ENCODE data around the gene MYO1C. TPM values are rescaled to one million over a fixed set of nuclear protein-coding genes. Genes with fewer than 3 reads are reported as not detected.
A peak's percentile ranks its signal among the peaks of the same experiment; 100 is the strongest.

The MYO1C gene
- total RNA-seq, 2 donors from 2014 or later, result 94.4 to 120 TPM

- no peaks in the 10 kb centered on the region for H3K36me3 ChIP-seq
- no peaks in the 10 kb centered on the region for H3K9me3 ChIP-seq
- H3K27ac ChIP-seq, result no peak overlapping the region
- intact Hi-C loops (cut with DNase I), result loop anchor here (5.0 to 10.0 kb wide), 3 partner anchors 65 to 252 kb away; partner anchors contain the start of gene CRK
- DNase-seq (ENCODE audit: low spot score), result no peak
- no peaks in the 10 kb centered on the region for H3K4me1 ChIP-seq (replicated peaks)
- 86% methylated on average over 7 of the region's 7 CpGs for WGBS
- no peaks in the 10 kb centered on the region for H3K27me3 ChIP-seq (replicated peaks; ENCODE audit: insufficient read depth)
- no peak overlapping the region for H3K4me3 ChIP-seq
- TF ChIP-seq POLR2AphosphoS5 (IDR thresholded peaks at IDR 0.05) (no peak), POLR2A (IDR thresholded peaks at IDR 0.05) (no peak), CTCF (IDR thresholded peaks at IDR 0.05) (no peak)
These were observed 27.2 kb upstream of the MYO1C start for GRCh38 chr17:1519678-1520077.

DNA sequence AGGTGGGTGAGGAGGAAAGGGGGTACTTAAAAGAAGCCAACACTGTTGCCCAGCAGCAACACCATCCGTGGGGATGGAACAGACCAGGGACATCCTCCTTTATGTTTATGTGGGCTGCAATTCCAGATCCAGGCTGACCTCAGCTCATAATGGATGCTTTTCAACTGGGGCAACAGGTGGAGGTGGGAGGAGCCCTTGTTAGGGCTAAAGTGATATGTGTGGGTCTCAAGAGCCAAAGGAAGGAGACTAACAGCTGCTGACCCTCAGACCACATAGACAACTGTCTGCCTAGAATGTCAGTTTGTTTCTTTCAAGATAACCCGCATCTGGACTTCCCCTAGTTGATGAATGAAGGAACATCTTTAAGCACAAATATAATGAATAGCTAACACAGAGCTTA lies 25.9 kb upstream of the MYO1C start:
- no peak for DNase-seq (ENCODE audit: low spot score)
- Histone ChIP-seq H3K4me3 (no peak overlapping the region), H3K9me3 (no peaks in the 10 kb centered on the region), H3K36me3 (no peaks in the 10 kb centered on the region), H3K27ac (no peak overlapping the region), H3K4me1 (replicated peaks) (no peaks in the 10 kb centered on the region), H3K27me3 (replicated peaks; ENCODE audit: insufficient read depth) (no peaks in the 10 kb centered on the region)
- WGBS, result 84% methylated on average over 2 of the region's 2 CpGs
- no peak for TF ChIP-seq CTCF (IDR thresholded peaks at IDR 0.05)
- TF ChIP-seq POLR2A (IDR thresholded peaks at IDR 0.05), result no peak
- no peak for TF ChIP-seq POLR2AphosphoS5 (IDR thresholded peaks at IDR 0.05)
- intact Hi-C loops (cut with DNase I), result loop anchor here (5.0 to 10.0 kb wide), 3 partner anchors 64 to 251 kb away; partner anchors contain the start of gene CRK

- under 1% methylated on average over 52 of the region's 91 CpGs for WGBS
- Histone ChIP-seq H3K4me3 (peak within 1 kb of the TSS; percentile 76 to 90), H3K27me3 (replicated peaks; ENCODE audit: insufficient read depth) (no peaks in the 10 kb centered on the region), H3K36me3 (no peaks in the 10 kb centered on the region), H3K27ac (peak within 1 kb of the TSS; percentile 86 to 90), H3K4me1 (replicated peaks) (peaks cover 4% of the 10 kb centered on the region), H3K9me3 (no peaks in the 10 kb centered on the region)
- DNase-seq (ENCODE audit: low spot score), result peak; percentile 98
- intact Hi-C loops (cut with DNase I), result loop anchor here (5.0 to 10.0 kb wide), 3 partner anchors 62 to 249 kb away; partner anchors contain the start of gene CRK
- peak in 2 of 4 experiments; percentile 36 to 39 for TF ChIP-seq CTCF (IDR thresholded peaks at IDR 0.05)
- peak; percentile 95 for TF ChIP-seq POLR2AphosphoS5 (IDR thresholded peaks at IDR 0.05)
- TF ChIP-seq POLR2A (IDR thresholded peaks at IDR 0.05), result peak; percentile 58
These were observed 24.1 kb upstream of the MYO1C start, which contains the start of gene INPP5K for GRCh38 chr17:1516388-1517161. INPP5K (minus strand) TSS chr17:1516612; CDS start chr17:1516499, 113 bp downstream.

GRCh38 chr17:1515640-1516387 lies 23.3 kb upstream of the MYO1C start:
- no peaks in the 10 kb centered on the region for H3K27me3 ChIP-seq (replicated peaks; ENCODE audit: insufficient read depth)
- WGBS, result under 1% methylated on average over 31 of the region's 31 CpGs
- no peaks in the 10 kb centered on the region for H3K9me3 ChIP-seq
- peak overlapping the region; percentile 86 to 90 for H3K27ac ChIP-seq
- no peaks in the 10 kb centered on the region for H3K36me3 ChIP-seq
- peak; percentile 84 for TF ChIP-seq POLR2AphosphoS5 (IDR thresholded peaks at IDR 0.05)
- peak; percentile 27 to 83 (median 74) for TF ChIP-seq CTCF (IDR thresholded peaks at IDR 0.05)
- TF ChIP-seq POLR2A (IDR thresholded peaks at IDR 0.05), result no peak
- intact Hi-C loops (cut with DNase I), result loop anchor here (5.0 to 10.0 kb wide), 3 partner anchors 61 to 249 kb away; partner anchors contain the start of gene CRK
- H3K4me1 ChIP-seq (replicated peaks), result peaks cover 10% of the 10 kb centered on the region
- peak overlapping the region; percentile 76 to 90 for H3K4me3 ChIP-seq
- DNase-seq (ENCODE audit: low spot score), result peak; percentile 69
